ENCODE data around the gene TEX51.

TEX51 gene

GRCh38 chr2:126877861-126878565 is 20.7 kb upstream of the TEX51 start (continued):
- TF ChIP-seq ZNF621 (tag by site-specific recombination; IDR thresholded peaks at IDR 0.05) (no peak), ZNF155 (tag by site-specific recombination; IDR thresholded peaks at IDR 0.05) (no peak), ZNF133 (tag by site-specific recombination; IDR thresholded peaks at IDR 0.05) (no peak), ZNF658 (tag by site-specific recombination; IDR thresholded peaks at IDR 0.05) (no peak), MEIS1 (CRISPR knock-in tag; IDR thresholded peaks at IDR 0.05; ENCODE audit: borderline replicate concordance) (no peak), GLI4 (tag by site-specific recombination; IDR thresholded peaks at IDR 0.05) (no peak), ZNF202 (tag by site-specific recombination; IDR thresholded peaks at IDR 0.05; ENCODE audit: borderline replicate concordance) (no peak), ZNF747 (tag by site-specific recombination; IDR thresholded peaks at IDR 0.05) (no peak), FEZF1 (tag by site-specific recombination; IDR thresholded peaks at IDR 0.05) (no peak)

- no peaks in the 10 kb centered on the region for H3K9me3 ChIP-seq (ENCODE audit: control insufficient read depth, insufficient read depth, low read depth, low read length)
- no peak overlapping the region for H3K4me3 ChIP-seq (ENCODE audit: low read depth, low read length)
- ChIA-PET POLR2A (no interaction called here), CTCF (interaction anchor here (0.5 kb wide), 1 partner anchor 1990 kb away, joined by 9 read pairs; no protein-coding TSS in a partner anchor)
- no peaks in the 10 kb centered on the region for H3K4me1 ChIP-seq (ENCODE audit: control insufficient read depth, insufficient read depth, low read length)
- H3K36me3 ChIP-seq (ENCODE audit: control insufficient read depth in 2 of 2, insufficient read depth in 1 of 2, low read length in 2 of 2): no peaks in the 10 kb centered on the region
- TF ChIP-seq ZNF155 (tag by site-specific recombination; IDR thresholded peaks at IDR 0.05) (no peak), ZNF561 (tag by site-specific recombination; IDR thresholded peaks at IDR 0.05; ENCODE audit: borderline replicate concordance) (no peak), ZFP3 (tag by site-specific recombination; IDR thresholded peaks at IDR 0.05; ENCODE audit: low read depth) (no peak), ZNF146 (tag by site-specific recombination; IDR thresholded peaks at IDR 0.05) (no peak), ZNF366 (tag by site-specific recombination; conservative IDR thresholded peaks at IDR 0.05) (no peak), INSM2 (tag by site-specific recombination; IDR thresholded peaks at IDR 0.05) (no peak), RBAK (tag by site-specific recombination; IDR thresholded peaks at IDR 0.05) (no peak), ZNF48 (tag by site-specific recombination; IDR thresholded peaks at IDR 0.05) (no peak)
- no peak overlapping the region for H3K27ac ChIP-seq (ENCODE audit: extremely low read depth, low read depth, low read length)
Observed at GRCh38 chr2:126878601-126879000, 20.1 kb upstream of the TEX51 start.

GRCh38 chr2:126879348-126880298 is 19.1 kb upstream of the TEX51 start:
- ChIA-PET POLR2A (no interaction called here), CTCF (no interaction called here)
- no peak overlapping the region for H3K4me3 ChIP-seq (ENCODE audit: low read depth, low read length)
- no peaks in the 10 kb centered on the region for H3K36me3 ChIP-seq (ENCODE audit: control insufficient read depth in 2 of 2, insufficient read depth in 1 of 2, low read length in 2 of 2)
- H3K4me1 ChIP-seq (ENCODE audit: control insufficient read depth, insufficient read depth, low read length): no peaks in the 10 kb centered on the region
- H3K27ac ChIP-seq (ENCODE audit: extremely low read depth, low read depth, low read length): no peak overlapping the region
- TF ChIP-seq ZNF416 (tag by site-specific recombination; IDR thresholded peaks at IDR 0.05): no peak
- peak; percentile 55; the same call in 1 of the 2 replicates for TF ChIP-seq ZSCAN4 (tag by site-specific recombination; IDR thresholded peaks at IDR 0.05)
- TF ChIP-seq ZNF707 (tag by site-specific recombination; IDR thresholded peaks at IDR 0.05): 0 out of 2 replicates have a peak, but pooled peaks have one; percentile 14
- TF ChIP-seq ZFHX2 (tag by site-specific recombination; conservative IDR thresholded peaks at IDR 0.05): peak; percentile 91
- peak; percentile 88 for TF ChIP-seq EGR2 (tag by site-specific recombination; IDR thresholded peaks at IDR 0.05; ENCODE audit: low read depth)
- no peaks in the 10 kb centered on the region for H3K9me3 ChIP-seq (ENCODE audit: control insufficient read depth, insufficient read depth, low read depth, low read length)

All from HEK293 (cell line).